ENCODE data around the gene INSYN2B.

- no peak for TF ChIP-seq CTCF (conservative IDR thresholded peaks at IDR 0.05; ENCODE audit: low read depth, low read length)
- no peak for TF ChIP-seq EZH2phosphoT487 (IDR thresholded peaks at IDR 0.05; ENCODE audit: borderline replicate concordance, low read length)
- TF ChIP-seq EZH2 (IDR thresholded peaks at IDR 0.05; ENCODE audit: low read length, unreplicated experiment), result no peak
Observed at GRCh38 chr5:169893571-169893970, 86.7 kb downstream of the INSYN2B start.
